Stimulated activated CD4-positive, alpha-beta T cell treated with anti-CD3 and anti-CD28 coated beads, TNF-alpha, amount 100 ng/mL, for 48 hours (primary cell): ENCODE data around the gene PHRF1.

Experiments
- DNase-seq, 3 donors: peaks; one replicate each; pipeline ENCODE4 v3.0.0-alpha.2; 2020; ENCODE audit warnings: low read depth in 3 of 3

Gene PHRF1

GRCh38 chr11:575996-576768, at the start of gene PHRF1:
TSS of gene PHRF1 (plus strand) at chr11:576470. CDS start at chr11:581513, 5,043 bp downstream.
- DNase-seq, result peak; percentile 89 to 94 (median 91)

DNA sequence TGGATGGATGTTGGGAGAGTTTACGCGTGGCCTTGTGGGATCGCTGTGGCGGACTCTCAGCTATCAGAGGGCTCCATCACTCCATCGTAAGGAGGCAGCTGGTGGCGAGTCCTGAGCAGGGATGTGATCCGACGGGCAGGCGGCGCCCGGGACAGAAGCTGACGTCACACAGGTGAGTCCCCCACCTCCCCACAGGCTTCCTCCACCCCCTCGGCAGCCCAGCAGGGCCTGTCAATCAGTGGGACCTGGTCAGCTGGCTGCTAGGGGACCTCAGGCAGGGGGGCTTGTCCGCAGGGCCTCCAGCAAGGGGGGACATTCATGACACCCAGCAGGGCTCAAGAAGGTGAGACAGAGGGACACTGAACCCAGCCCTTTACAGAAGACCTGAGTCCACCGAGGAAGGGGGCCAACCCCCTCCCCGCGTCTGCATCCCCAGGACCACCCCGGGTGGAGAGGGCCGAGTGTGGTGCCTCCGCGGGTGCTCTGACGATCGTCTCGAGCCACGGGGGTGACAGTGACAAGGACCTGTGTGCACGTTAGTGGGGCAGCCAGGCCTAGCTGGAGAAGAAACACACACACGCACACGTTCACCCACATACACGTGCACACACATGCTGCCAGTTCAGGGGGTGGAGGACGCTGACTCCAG, 48.0 kb upstream of the PHRF1 start:
- no peak for DNase-seq

- DNase-seq, result no peak
These were observed 47.2 kb upstream of the PHRF1 start for GRCh38 chr11:528815-529727.

- no peak for DNase-seq
These were observed 46.4 kb upstream of the PHRF1 start for GRCh38 chr11:529728-530411.

DNA sequence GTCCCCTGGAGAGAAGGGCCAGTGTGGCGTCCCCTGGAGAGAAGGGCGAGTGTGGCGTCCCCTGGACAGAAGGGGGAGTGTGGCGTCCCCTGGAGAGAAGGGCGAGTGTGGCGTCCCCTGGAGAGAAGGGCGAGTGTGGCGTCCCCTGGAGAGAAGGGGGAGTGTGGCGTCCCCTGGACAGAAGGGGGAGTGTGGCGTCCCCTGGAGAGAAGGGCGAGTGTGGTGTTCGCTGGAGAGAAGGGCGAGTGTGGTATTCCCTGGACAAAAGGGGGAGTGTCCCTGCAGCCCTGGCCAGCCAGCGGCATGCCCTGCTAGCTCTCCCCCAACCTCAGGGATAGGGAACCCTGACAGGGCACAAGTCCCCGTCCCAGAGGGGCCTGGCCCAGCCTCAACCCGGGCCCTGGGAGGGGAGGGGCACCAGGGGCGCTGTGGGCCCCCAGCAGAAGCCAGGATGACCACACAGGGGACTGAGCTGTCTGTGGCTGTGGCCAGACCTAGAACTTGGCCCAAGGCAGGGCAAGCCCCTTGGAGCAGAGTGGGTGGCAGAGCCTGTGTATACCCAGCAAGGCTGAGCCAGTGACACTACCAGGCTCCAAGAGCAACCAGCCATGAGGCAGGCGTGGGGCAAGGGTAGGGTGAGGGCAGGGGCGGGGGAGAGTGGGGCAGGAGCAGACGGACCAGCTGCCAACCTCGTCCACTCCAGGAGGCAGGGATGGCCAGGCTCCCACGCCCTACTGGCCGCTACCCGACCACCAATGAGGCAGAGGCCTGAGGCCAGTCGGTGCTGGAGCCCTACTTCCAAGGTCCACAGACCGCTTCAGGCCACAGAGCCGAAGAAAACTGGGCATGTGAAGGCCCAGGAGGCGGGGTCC, 45.1 kb upstream of the PHRF1 start:
- no peak for DNase-seq

DNA sequence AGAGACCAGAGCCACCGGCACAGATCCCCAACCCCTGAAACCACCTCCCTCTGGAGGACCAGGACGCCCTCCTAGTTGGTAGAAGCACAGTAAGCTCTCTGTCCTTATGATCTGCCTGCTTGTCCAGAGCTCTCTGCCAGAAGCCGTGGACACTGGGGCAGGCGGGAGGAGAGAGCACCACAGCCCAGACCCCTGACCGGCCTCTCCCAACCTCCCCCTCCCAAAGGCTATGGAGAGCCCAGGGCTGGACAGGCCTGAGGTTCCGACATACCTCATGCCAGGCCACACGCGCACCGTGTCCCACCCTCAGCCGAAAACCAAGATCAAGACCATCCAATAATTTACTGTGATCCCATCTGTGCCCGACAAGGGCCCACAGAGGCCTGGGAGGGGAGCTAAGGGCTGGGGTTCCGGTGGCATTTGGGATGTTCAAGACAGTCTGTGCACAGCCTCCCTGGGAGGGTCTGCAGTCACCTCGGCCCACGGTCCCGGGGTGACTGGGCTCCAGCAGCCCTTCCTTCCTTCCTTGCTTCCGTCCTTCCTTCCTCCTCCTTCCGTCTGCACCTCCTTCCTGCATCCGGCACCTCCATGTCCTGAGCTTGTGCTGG, 44.2 kb upstream of the PHRF1 start:
- no peak for DNase-seq

GRCh38 chr11:532527-532985, 43.7 kb upstream of the PHRF1 start:
- DNase-seq, result no peak

GRCh38 chr11:532986-533585, 43.2 kb upstream of the PHRF1 start:
- DNase-seq, result no peak

- no peak for DNase-seq
These were observed 42.5 kb upstream of the PHRF1 start for GRCh38 chr11:533586-534395.

DNA sequence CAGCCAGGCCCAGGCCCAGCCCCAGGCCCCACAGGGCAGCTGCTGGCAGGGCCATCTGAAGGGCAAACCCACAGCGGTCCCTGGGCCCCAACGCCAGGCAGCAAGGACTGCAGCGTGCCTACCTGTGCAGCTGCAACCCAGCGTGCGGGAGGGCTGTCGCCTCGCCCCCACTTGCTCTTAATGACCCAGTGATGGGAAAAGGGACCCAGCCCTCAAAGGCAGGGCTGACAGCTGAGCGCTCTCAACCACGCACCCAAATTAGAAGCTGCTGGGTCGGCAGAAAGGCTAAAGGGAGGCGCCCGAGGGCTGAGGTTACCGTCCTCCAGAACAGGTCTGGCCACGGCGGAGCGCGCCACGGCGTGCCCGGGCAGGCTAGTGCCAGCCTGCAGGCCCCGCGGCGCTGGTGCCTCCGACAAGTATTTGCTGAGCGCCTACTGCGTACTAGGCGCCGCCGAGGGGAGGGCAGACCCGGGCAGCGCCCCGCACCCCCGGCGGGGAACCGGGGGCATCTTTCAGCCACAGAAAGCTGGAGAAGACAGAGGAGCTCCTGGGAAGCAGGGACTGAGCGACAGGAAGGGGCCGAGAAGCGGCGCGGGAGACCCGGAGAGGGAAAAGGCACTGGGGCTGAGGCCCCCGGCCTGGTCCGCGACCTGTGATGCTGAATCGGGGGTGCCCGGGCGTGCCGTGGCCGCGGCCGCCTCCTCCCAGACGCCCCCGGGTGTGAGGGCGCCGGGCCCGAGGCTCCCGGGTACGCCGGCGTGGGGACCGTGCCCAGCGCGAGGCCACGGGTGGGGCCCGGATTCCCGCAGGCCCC, 41.7 kb upstream of the PHRF1 start:
- DNase-seq, result no peak

DNA sequence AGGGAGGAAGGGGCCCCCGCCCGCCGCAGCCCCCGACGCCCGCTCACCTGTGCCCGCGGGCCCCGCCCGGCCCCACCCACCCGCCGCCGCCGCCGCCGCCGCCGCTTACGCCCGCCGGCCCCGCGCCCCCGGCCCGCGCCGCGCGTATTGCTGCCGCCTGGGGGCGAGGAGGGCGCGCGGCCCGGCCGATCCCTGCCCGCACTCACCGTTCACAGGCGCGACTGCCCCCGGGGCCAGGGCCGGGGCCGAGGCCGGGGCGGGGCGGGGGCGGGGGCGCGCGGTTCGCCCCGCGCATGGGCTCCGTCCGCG, 41.1 kb upstream of the PHRF1 start:
- no peak for DNase-seq

- DNase-seq, result peak; percentile 93
These were observed 40.5 kb upstream of the PHRF1 start, which contains the start of gene HRAS for GRCh38 chr11:535519-536454. TSS of gene HRAS (minus strand) at chr11:535576.

- DNase-seq, result peak; percentile 81 to 84 (median 83)
These were observed 39.2 kb upstream of the PHRF1 start, which contains the start of gene LRRC56 for GRCh38 chr11:536841-537621. TSS of gene LRRC56 (plus strand) at chr11:537527. CDS start at chr11:540685, 3,158 bp downstream.

DNA sequence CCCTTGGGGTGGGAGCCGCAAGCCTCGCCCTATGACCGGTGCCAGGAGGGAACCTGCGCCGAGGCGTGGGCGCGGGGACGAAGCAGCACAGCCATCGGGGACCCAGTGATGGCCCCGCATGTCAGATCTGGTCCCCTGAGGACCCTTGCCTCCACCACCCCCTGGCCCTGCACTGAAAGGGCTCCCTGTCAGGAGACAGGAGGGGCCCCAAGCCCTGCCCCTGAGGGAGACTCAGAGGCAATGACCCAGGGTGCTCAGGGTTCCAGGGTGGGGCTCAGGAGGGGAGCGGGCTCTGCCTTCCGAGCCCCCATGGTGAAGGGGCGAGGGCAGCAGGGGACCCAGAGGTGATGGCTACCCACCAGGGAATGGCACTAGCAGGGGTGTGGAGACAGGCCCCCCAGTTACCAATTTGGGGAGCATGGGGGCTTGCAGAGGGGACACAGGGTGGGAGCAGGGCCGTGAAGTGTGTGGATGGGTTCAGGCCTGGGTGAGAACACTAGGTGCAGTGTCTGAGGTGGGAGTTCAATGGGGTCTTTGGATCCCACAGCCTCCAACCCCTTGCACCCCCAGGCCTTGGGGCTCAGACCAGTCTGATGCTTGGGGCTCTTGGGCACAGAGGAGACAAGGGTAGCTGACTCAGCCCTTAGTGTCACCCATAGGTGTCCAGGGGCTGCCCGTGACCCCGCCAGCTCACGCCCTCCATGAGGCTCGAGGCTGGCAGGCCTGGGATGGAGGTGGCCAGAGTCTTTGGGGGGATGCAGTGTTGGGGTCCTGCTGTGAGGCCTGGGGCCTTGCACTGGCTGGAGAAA, 38.4 kb upstream of the PHRF1 start:
- no peak for DNase-seq

DNA sequence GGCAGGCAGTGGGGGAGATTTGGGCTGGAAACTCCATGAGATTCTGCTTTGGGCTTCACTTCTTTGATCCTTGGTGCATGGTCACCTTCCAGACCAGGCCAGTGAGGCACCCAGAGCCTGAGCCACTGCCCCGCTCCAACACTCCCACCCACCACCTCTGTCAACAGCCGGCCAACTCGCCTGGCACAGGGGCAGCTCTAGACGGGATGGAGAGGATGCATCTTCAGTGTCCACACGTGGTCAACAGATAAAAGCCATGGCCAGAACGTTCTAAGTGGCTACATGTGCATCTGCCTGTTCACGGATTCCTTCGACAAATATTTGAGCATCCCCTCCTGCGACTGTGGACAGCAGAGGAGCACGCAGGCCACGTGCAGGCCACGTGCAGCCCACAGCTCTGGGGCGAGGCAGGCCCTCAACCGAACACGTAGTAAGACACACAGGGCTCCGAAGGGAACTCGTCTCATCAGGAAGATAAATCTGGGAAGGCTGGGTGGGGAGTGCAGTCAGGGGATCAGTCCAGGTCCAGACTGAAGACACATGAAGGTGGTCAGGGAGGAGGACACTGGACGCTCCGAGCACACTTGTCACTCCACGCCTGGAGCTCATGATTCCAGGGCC, 37.7 kb upstream of the PHRF1 start:
- DNase-seq, result no peak
